IMR-90 (cell line): ENCODE data around the gene BRI3BP. TPM values are rescaled to one million over a fixed set of nuclear protein-coding genes. Genes with fewer than 3 reads are reported as not detected.

Source experiments
- ATAC-seq: fragments of 200-7000 bp; cut with Tn5 transposase; 2 replicates; pipeline ENCODE4 v1.9.1; 2020; ENCODE audit warnings: low read depth, mild to moderate bottlenecking, moderate library complexity
- BruUV-seq: library from RNA; stranded (reverse); fragments of 400-500 nt; replicated peaks from 2 replicates; lab custom pipeline; 2021; lab: Mats Ljungman, UMichigan
- CTCF ChIA-PET: fragments of 300-600 bp; formaldehyde crosslinking; extraction: SDS; loops from one replicate; lab custom pipeline; 2021; ENCODE audit warnings: antibody characterized with exemption; lab: Yijun Ruan, JAX
- POLR2A ChIA-PET: fragments of 300-600 bp; sonication (Branson Sonifier 250); formaldehyde crosslinking; loops from one replicate; lab custom pipeline; 2022; ENCODE audit warnings: antibody characterized with exemption; ENCODE audit not compliant: unreplicated experiment; lab: Charles Lee
- DNase-seq: peaks from one replicate; pipeline ENCODE4 v3.0.0; 2013
- H2AFZ ChIP-seq: replicated peaks from 2 replicates; pipeline ENCODE3; 2013; ENCODE audit warnings: low read length, mild to moderate bottlenecking; ENCODE audit not compliant: poor library complexity
- H2AK5ac ChIP-seq: 2 replicates; pipeline ENCODE4 v1.6.1; 2013; ENCODE audit warnings: low read depth, low read length, inconsistent platforms
- H2AK9ac ChIP-seq: replicated peaks from 2 replicates; pipeline ENCODE3; 2013; ENCODE audit warnings: mild to moderate bottlenecking, low read depth, low read length, moderate library complexity; ENCODE audit not compliant: poor library complexity
- H2BK120ac ChIP-seq: 2 replicates; pipeline ENCODE4 v1.6.1; 2013; ENCODE audit warnings: low read depth, low read length, inconsistent platforms
- H2BK15ac ChIP-seq: 3 replicates; pipeline ENCODE4 v1.6.1; 2013; ENCODE audit warnings: low read depth, low read length, inconsistent platforms
- H2BK20ac ChIP-seq: 2 replicates; pipeline ENCODE4 v1.6.1; 2013; ENCODE audit warnings: low read depth, mild to moderate bottlenecking, inconsistent platforms, low read length, moderate library complexity
- H2BK5ac ChIP-seq: 2 replicates; pipeline ENCODE4 v1.6.1; 2013; ENCODE audit warnings: mild to moderate bottlenecking, low read depth, low read length, inconsistent platforms; ENCODE audit not compliant: poor library complexity, severe bottlenecking
- H3K14ac ChIP-seq: replicated peaks from 2 replicates; pipeline ENCODE4 v1.6.1; 2013; ENCODE audit warnings: low read depth, low read length, inconsistent platforms
- H3K18ac ChIP-seq: 2 replicates; pipeline ENCODE4 v1.6.1; 2013; ENCODE audit warnings: low read depth, low read length, control low read depth
- H3K23ac ChIP-seq: 2 replicates; pipeline ENCODE4 v1.6.1; 2013; ENCODE audit warnings: low read depth, low read length, inconsistent platforms
- H3K27ac ChIP-seq: 2 replicates; pipeline ENCODE4 v1.5.1; 2013; ENCODE audit warnings: mild to moderate bottlenecking, control low read depth, low read length; ENCODE audit not compliant: insufficient read depth
- H3K27me3 ChIP-seq: 2 replicates; pipeline ENCODE4 v1.6.1; 2013; ENCODE audit warnings: low read length; ENCODE audit not compliant: control insufficient read depth, insufficient read depth
- H3K36me3 ChIP-seq: 2 replicates; pipeline ENCODE4 v1.6.1; 2013; ENCODE audit warnings: low read length, mixed read lengths; ENCODE audit not compliant: control insufficient read depth, insufficient read depth
- H3K4ac ChIP-seq: 2 replicates; pipeline ENCODE4 v1.6.1; 2013; ENCODE audit warnings: low read depth, low read length, inconsistent platforms
- H3K4me1 ChIP-seq: 2 replicates; pipeline ENCODE4 v1.6.1; 2013; ENCODE audit warnings: low read length, mixed read lengths; ENCODE audit not compliant: control insufficient read depth, insufficient read depth
- H3K4me2 ChIP-seq: 2 replicates; pipeline ENCODE4 v1.6.1; 2013; ENCODE audit warnings: low read depth, mild to moderate bottlenecking, control low read depth, low read length, moderate library complexity
- H3K4me3 ChIP-seq: 2 replicates; pipeline ENCODE4 v1.5.1; 2013; ENCODE audit warnings: low read depth, mild to moderate bottlenecking, control low read depth, low read length, moderate library complexity; ENCODE audit not compliant: insufficient read depth
- H3K56ac ChIP-seq: 2 replicates; pipeline ENCODE4 v1.6.1; 2013; ENCODE audit warnings: low read length, inconsistent platforms; ENCODE audit not compliant: insufficient read depth; ENCODE audit errors: extremely low read depth
- H3K79me1 ChIP-seq, 2 experiments: 2 replicates each; pipeline ENCODE4 v1.6.1; 2013; ENCODE audit warnings: low read length in 2 of 2, inconsistent platforms in 1 of 2, low read depth in 1 of 2
- H3K9ac ChIP-seq: 2 replicates; pipeline ENCODE4 v1.6.1; 2013; ENCODE audit warnings: low read depth, low read length, control low read depth
- H3K9me1 ChIP-seq: 2 replicates; pipeline ENCODE4 v1.6.1; 2013; ENCODE audit warnings: low read length, inconsistent platforms; ENCODE audit not compliant: insufficient read depth
- H3K9me3 ChIP-seq: 2 replicates; pipeline ENCODE4 v1.6.1; 2013; ENCODE audit warnings: low read length; ENCODE audit not compliant: control insufficient read depth, insufficient read depth
- H4K20me1 ChIP-seq: 2 replicates; pipeline ENCODE4 v1.6.1; 2013; ENCODE audit warnings: low read length, inconsistent platforms; ENCODE audit not compliant: insufficient read depth
- H4K5ac ChIP-seq: 2 replicates; pipeline ENCODE4 v1.6.1; 2013; ENCODE audit warnings: mild to moderate bottlenecking, low read depth, low read length, control low read depth
- H4K8ac ChIP-seq, 2 experiments: 2 replicates each; pipeline ENCODE4 v1.6.1; 2013; ENCODE audit warnings: low read depth in 2 of 2, low read length in 2 of 2, control low read depth in 1 of 2, inconsistent platforms in 1 of 2
- H4K91ac ChIP-seq: 2 replicates; pipeline ENCODE4 v1.6.1; 2013; ENCODE audit warnings: low read depth, low read length, inconsistent platforms; ENCODE audit not compliant: insufficient read depth
- BHLHE40 ChIP-seq: fragments of 150-350 bp; IDR thresholded peaks from 2 replicates; pipeline ENCODE4 v1.6.1; 2016; ENCODE audit warnings: mild to moderate bottlenecking, low read depth, low read length
- CTCF ChIP-seq: conservative IDR thresholded peaks from 2 replicates; pipeline ENCODE4 v1.5.1; 2012; ENCODE audit warnings: mild to moderate bottlenecking, low read depth, low read length, improper control_type of control experiment
- MAFK ChIP-seq: IDR thresholded peaks from 2 replicates; pipeline ENCODE4 v1.6.1; 2012; ENCODE audit warnings: low read depth, low read length, improper control_type of control experiment
- MXI1 ChIP-seq: IDR thresholded peaks from 2 replicates; pipeline ENCODE4 v1.6.1; 2012; ENCODE audit warnings: low read depth, mild to moderate bottlenecking, low read length, moderate library complexity, borderline replicate concordance
- POLR2A ChIP-seq: IDR thresholded peaks from 2 replicates; pipeline ENCODE4 v1.6.1; 2012; ENCODE audit warnings: mild to moderate bottlenecking, low read depth, low read length
- RAD21 ChIP-seq: IDR thresholded peaks from 2 replicates; pipeline ENCODE4 v1.6.1; 2012; ENCODE audit warnings: low read length, improper control_type of control experiment
- RFX5 ChIP-seq: IDR thresholded peaks from 2 replicates; pipeline ENCODE4 v1.8.0; 2012; ENCODE audit warnings: low read depth, mild to moderate bottlenecking, low read length, moderate library complexity
- USF2 ChIP-seq: fragments of 150-350 bp; IDR thresholded peaks from 2 replicates; pipeline ENCODE4 v1.6.1; 2017; ENCODE audit warnings: mild to moderate bottlenecking, antibody characterized with exemption, low read length, low read depth
- WGBS, 2 experiments: methylation state at CpG; one replicate each; pipeline versions ENCODE4 v1.1.5 to v1.1.7; 2013; ENCODE audit warnings: missing lambda C conversion rate in 2 of 2; ENCODE audit not compliant: insufficient read length in 1 of 2; ENCODE audit errors: extremely low coverage in 2 of 2; 5-methylcytosine and 5-hydroxymethylcytosine counted together
- dilution Hi-C: fragments of 300-500 bp; cut with HindIII; formaldehyde crosslinking; loops from one replicate; pipeline ENCODE4 v1.14.3; 2018; ENCODE audit warnings: low sequenced_read_pairs; ENCODE audit not compliant: unreplicated experiment
- in situ Hi-C: fragments of 300-500 bp; cut with MboI; formaldehyde crosslinking; loops from 3 replicates; pipeline ENCODE4 v1.14.3; 2019; ENCODE audit warnings: low sequenced_read_pairs, inconsistent platforms, mixed read lengths
- intact Hi-C: fragments of 100-400 bp; cut with micrococcal nuclease; formaldehyde crosslinking; loops from 2 replicates; pipeline ENCODE4 v1.10.0; 2022
- polyA plus RNA-seq, 3 experiments: library from polyadenylated mRNA; depleted of rRNA; stranded (reverse); fragments of >200 nt; gene quantifications; 2 replicates each; pipeline ENCODE4 v1.2.3, GENCODE V29; 2012; ENCODE audit warnings: low replicate concordance in 1 of 3
- total RNA-seq: library from RNA; depleted of rRNA; stranded (reverse); fragments of >200 nt; gene quantifications from 2 replicates; pipeline ENCODE4 v1.2.3, GENCODE V29; 2012

Gene BRI3BP
- total and polyA plus RNA-seq, 2 of the 4 experiments (the other 2 are of a cell fraction), result 2.5 to 2.8 TPM

DNA sequence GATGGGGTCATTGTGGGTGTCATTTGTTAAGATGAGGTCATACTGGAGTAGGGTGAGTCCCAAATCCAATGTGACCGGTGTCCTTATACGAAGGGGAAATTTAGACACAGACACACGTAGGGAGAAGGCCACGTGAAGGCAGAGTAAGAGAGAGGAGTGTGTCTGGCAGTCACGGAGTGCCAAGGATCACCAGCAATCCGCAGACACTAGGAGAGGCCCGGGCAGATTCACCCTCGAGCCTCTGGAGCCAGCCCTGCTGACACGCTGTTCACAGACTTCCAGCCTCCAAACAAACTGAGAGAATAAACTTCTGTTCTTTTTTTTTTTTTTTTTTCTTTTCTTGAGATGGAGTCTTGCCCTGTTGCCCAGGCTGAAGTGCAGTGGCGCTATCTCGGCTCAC lies 24.9 kb downstream of the BRI3BP start:
- H4K5ac ChIP-seq, result no peak overlapping the region
- DNase-seq, result no peak
- no peak overlapping the region for H2AFZ ChIP-seq
- H2AK9ac ChIP-seq, result no peak overlapping the region
- dilution Hi-C loops (no loop called here), intact Hi-C loops (no loop called here), in situ Hi-C loops (no loop called here)
- H3K4me2 ChIP-seq, result no peak overlapping the region
- no peaks in the 10 kb centered on the region for H3K4me1 ChIP-seq
- CTCF ChIA-PET, result no interaction called here
- no peak overlapping the region for H3K9ac ChIP-seq
- no peak overlapping the region for H3K14ac ChIP-seq
- TF ChIP-seq USF2 (no peak), CTCF (no peak), BHLHE40 (no peak), RFX5 (no peak), MXI1 (no peak), RAD21 (no peak), MAFK (no peak), POLR2A (no peak)
- H3K79me1 ChIP-seq, result no peaks in the 10 kb centered on the region
- H2BK5ac ChIP-seq, result no peak overlapping the region
- no peak overlapping the region for H2BK120ac ChIP-seq
- H3K36me3 ChIP-seq, result peaks cover 2% of the 10 kb centered on the region; the same call in 1 of the 2 replicates
- no peak overlapping the region for H3K23ac ChIP-seq
- H2BK20ac ChIP-seq, result no peak overlapping the region
- H2BK15ac ChIP-seq, result no peak overlapping the region
- H3K27me3 ChIP-seq, result no peaks in the 10 kb centered on the region
- POLR2A ChIA-PET, result no interaction called here
- H3K9me3 ChIP-seq, result peaks cover 2% of the 10 kb centered on the region; the same call in 1 of the 2 replicates
- no TSS peak for BruUV-seq
- H2AK5ac ChIP-seq, result no peak overlapping the region
- no peak overlapping the region for H3K4ac ChIP-seq
- no peak overlapping the region for H3K18ac ChIP-seq
- H4K20me1 ChIP-seq, result no peaks in the 10 kb centered on the region; the same call in 1 of the 2 replicates
- 88% methylated on average over 4 of the region's 11 CpGs; no CpG with 5 or more reads in 1 of the 2 experiments for WGBS, 2 experiments
- no peak overlapping the region for H4K91ac ChIP-seq
- H3K9me1 ChIP-seq, result peaks cover 7% of the 10 kb centered on the region; the same call in 1 of the 2 replicates
- no peak overlapping the region for H3K27ac ChIP-seq
- no peak overlapping the region for H3K56ac ChIP-seq
- no peak for ATAC-seq
- H4K8ac ChIP-seq, result no peak overlapping the region
- no peak overlapping the region for H3K4me3 ChIP-seq
